HepG2 (cell line): ENCODE data around the gene RAN. TPM values are rescaled to one million over a fixed set of nuclear protein-coding genes. Genes with fewer than 3 reads are reported as not detected.
A peak's percentile ranks its signal among the peaks of the same experiment; 100 is the strongest.

Experiments
- ATAC-seq: fragments of 200-7000 bp; cut with Tn5 transposase; 3 replicates; pipeline ENCODE4 v1.9.1; 2020; ENCODE audit warnings: mild to moderate bottlenecking, moderate library complexity
- BruUV-seq: library from RNA; stranded (reverse); fragments of 400-500 nt; replicated peaks from 2 replicates; lab custom pipeline; 2021; lab: Mats Ljungman, UMichigan
- CTCF ChIA-PET: fragments of 300-600 bp; formaldehyde crosslinking; extraction: SDS; loops from one replicate; lab custom pipeline; 2021; ENCODE audit warnings: low total read pairs, inconsistent platforms, low intra/inter-chr PET ratio; lab: Yijun Ruan, JAX
- POLR2A ChIA-PET: fragments of 350-600 bp; sonication (Branson Sonifier 250); formaldehyde crosslinking; loops from one replicate; lab custom pipeline; 2020; ENCODE audit warnings: antibody characterized with exemption, inconsistent platforms; lab: Yijun Ruan, JAX
- DNase-seq: peaks from one replicate; pipeline ENCODE4 v3.0.0-alpha.2; 2015; ENCODE audit warnings: low spot score
- FAIRE-seq: peaks from 3 replicates; lab custom pipeline; 2011; peaks lifted over from hg19 to GRCh38; lab: Jason Lieb, UNC
- H2AFZ ChIP-seq: one replicate; pipeline ENCODE4 v1.6.1; 2011; ENCODE audit warnings: low read length, inconsistent platforms
- H3K27ac ChIP-seq: fragments of 300-600 bp; 3 replicates; pipeline ENCODE4 v1.8.0; 2011; ENCODE audit warnings: mixed run types, mild to moderate bottlenecking, mixed read lengths, low read length, inconsistent platforms; ENCODE audit not compliant: insufficient read depth; ENCODE audit errors: extremely low read length
- H3K27me3 ChIP-seq, 2 experiments: fragments of 200-600 bp in 1 of 2; 2 replicates in 1 of 2; 3 replicates in 1 of 2; pipeline versions ENCODE4 v1.6.0 to v1.8.0; 2011; ENCODE audit warnings: low read length in 2 of 2, mild to moderate bottlenecking in 2 of 2, moderate library complexity in 2 of 2, inconsistent platforms in 1 of 2; ENCODE audit not compliant: insufficient read depth in 2 of 2, control insufficient read depth in 1 of 2
- H3K36me3 ChIP-seq, 2 experiments: fragments of 200-600 bp in 1 of 2; replicated peaks in 1 of 2; 2 replicates in 1 of 2; 3 replicates in 1 of 2; pipeline versions ENCODE4 v1.5.1 to v1.8.0; 2011; ENCODE audit warnings: low read length in 2 of 2, inconsistent platforms in 1 of 2; ENCODE audit not compliant: insufficient read depth in 2 of 2, control insufficient read depth in 1 of 2
- H3K4me1 ChIP-seq: 2 replicates; pipeline ENCODE4 v1.5.1; 2012; ENCODE audit warnings: low read length, inconsistent platforms; ENCODE audit not compliant: insufficient read depth
- H3K4me2 ChIP-seq: 2 replicates; pipeline ENCODE4 v1.6.0; 2011; ENCODE audit warnings: low read depth, low read length, inconsistent platforms
- H3K4me3 ChIP-seq, 3 experiments: fragments of 200-600 bp in 1 of 3; sonication (generic), shearing (Covaris generic) in 1 of 3; replicated peaks in 1 of 3; 2 replicates each; pipeline ENCODE4 v1.5.1; 2011 to 2016; ENCODE audit warnings: low read length in 3 of 3, inconsistent platforms in 2 of 3, low read depth in 2 of 3, mild to moderate bottlenecking in 2 of 3, control low read depth in 1 of 3, mixed read lengths in 1 of 3; ENCODE audit not compliant: insufficient read depth in 1 of 3
- H3K79me2 ChIP-seq: one replicate; pipeline ENCODE4 v1.6.1; 2011; ENCODE audit warnings: low read length, inconsistent platforms; ENCODE audit not compliant: insufficient read depth
- H3K9ac ChIP-seq: 2 replicates; pipeline ENCODE4 v1.6.0; 2011; ENCODE audit warnings: mild to moderate bottlenecking, low read depth, low read length, inconsistent platforms; ENCODE audit not compliant: insufficient read depth
- H3K9me3 ChIP-seq: 2 replicates; pipeline ENCODE4 v1.5.1; 2012; ENCODE audit warnings: mild to moderate bottlenecking, low read length
- H4K20me1 ChIP-seq: 2 replicates; pipeline ENCODE4 v1.6.0; 2011; ENCODE audit warnings: inconsistent platforms, mild to moderate bottlenecking, low read length, moderate library complexity; ENCODE audit not compliant: insufficient read depth
- ADNP ChIP-seq: sonication (generic); formaldehyde crosslinking; IDR thresholded peaks from 2 replicates; pipeline ENCODE4 v1.4.0; 2020; ENCODE audit warnings: missing genetic modification reagents
- HNRNPLL ChIP-seq: fragments of 200-400 bp; formaldehyde crosslinking; IDR thresholded peaks from 2 replicates; pipeline ENCODE4 v1.6.1; 2017; ENCODE audit warnings: mild to moderate bottlenecking, low read depth, low read length; ENCODE audit not compliant: poor library complexity, severe bottlenecking
- MTA3 ChIP-seq: sonication (generic); formaldehyde crosslinking; IDR thresholded peaks from 2 replicates; pipeline ENCODE4 v1.4.0; 2020; ENCODE audit warnings: missing genetic modification reagents
- MYC ChIP-seq: sonication (generic); formaldehyde crosslinking; IDR thresholded peaks from 2 replicates; pipeline ENCODE4 v1.9.0; 2021; ENCODE audit warnings: missing genetic modification reagents, borderline replicate concordance
- NFATC3 ChIP-seq: sonication (generic); formaldehyde crosslinking; IDR thresholded peaks from 2 replicates; pipeline ENCODE4 v1.5.1; 2020; ENCODE audit warnings: mild to moderate bottlenecking, missing genetic modification reagents
- NFE2L1 ChIP-seq: sonication (generic); formaldehyde crosslinking; IDR thresholded peaks from 2 replicates; pipeline ENCODE4 v1.4.0; 2020; ENCODE audit warnings: missing genetic modification reagents, mild to moderate bottlenecking, borderline replicate concordance
- RARA ChIP-seq: IDR thresholded peaks from 2 replicates; pipeline ENCODE4 v1.6.1; 2016; ENCODE audit warnings: missing genetic modification reagents, missing compliant biosample characterization
- TMF1 ChIP-seq: sonication (generic); formaldehyde crosslinking; IDR thresholded peaks from 2 replicates; pipeline ENCODE4 v1.8.1; 2022; ENCODE audit warnings: low read depth, missing genetic modification reagents
- ZBTB7B ChIP-seq: sonication (generic); formaldehyde crosslinking; IDR thresholded peaks from 2 replicates; pipeline ENCODE4 v1.4.0; 2020; ENCODE audit warnings: missing genetic modification reagents
- ZFP41 ChIP-seq: sonication (generic); formaldehyde crosslinking; IDR thresholded peaks from 2 replicates; pipeline ENCODE4 v1.4.0; 2020; ENCODE audit warnings: mild to moderate bottlenecking, missing genetic modification reagents, borderline replicate concordance
- ZNF180 ChIP-seq: sonication (generic); formaldehyde crosslinking; IDR thresholded peaks from 2 replicates; pipeline ENCODE4 v1.4.0; 2020; ENCODE audit warnings: low read depth, missing genetic modification reagents, borderline replicate concordance
- ZNF460 ChIP-seq: sonication (generic); formaldehyde crosslinking; IDR thresholded peaks from 2 replicates; pipeline ENCODE4 v1.5.1; 2020; ENCODE audit warnings: missing genetic modification reagents, mild to moderate bottlenecking, borderline replicate concordance
- WGBS: methylation state at CpG from one replicate; pipeline ENCODE4 v1.1.6; 2017; ENCODE audit warnings: low lambda C conversion rate; 5-methylcytosine and 5-hydroxymethylcytosine counted together
- in situ Hi-C: cut with HindIII; loops from 2 replicates; pipeline ENCODE4 v1.10.0; 2017; ENCODE audit warnings: low pct_unique_long_range_greater_than_20kb; ENCODE audit not compliant: extremely low pct_ligation_motif_present
- intact Hi-C: fragments of 100-400 bp; cut with micrococcal nuclease; formaldehyde crosslinking; loops from one replicate; pipeline ENCODE4 v1.10.0; 2022; ENCODE audit not compliant: unreplicated experiment
- polyA plus RNA-seq, 8 experiments: library from polyadenylated mRNA; depleted of rRNA in 3 of 8; stranded (reverse) in 7 of 8; unstranded in 1 of 8; fragments of >200 nt; fragmentation: Illumina TruSeq in 4 of 8; extraction: Trizol in 4 of 8; gene quantifications; 2 replicates each; pipeline versions ENCODE4 v1.2.1 to v1.2.3, GENCODE V29; 2011 to 2016; ENCODE audit warnings: low read depth in 4 of 8, missing spikeins in 1 of 8, mixed read lengths in 1 of 8; ENCODE audit not compliant: insufficient read depth in 1 of 8
- total RNA-seq, 5 experiments: library from RNA; depleted of rRNA; stranded (reverse); fragments of >200 nt; fragmentation: Illumina TruSeq; extraction: Trizol; gene quantifications; 2 replicates each; pipeline ENCODE4 v1.2.3, GENCODE V29; 2016; ENCODE audit warnings: low read depth in 1 of 5
- TF ChIP-seq, protein P1 (sequence below): IDR thresholded peaks from 2 replicates; pipeline ENCODE4 v1.6.1; 2016; ENCODE audit warnings: control low read depth
- TF ChIP-seq, protein P2 (sequence below): IDR thresholded peaks from 2 replicates; pipeline ENCODE4 v1.6.1; 2012; ENCODE audit warnings: inconsistent platforms
- TF ChIP-seq, protein P3 (sequence below): sonication (generic); formaldehyde crosslinking; IDR thresholded peaks from 2 replicates; pipeline ENCODE4 v1.8.0; 2022; ENCODE audit warnings: low read depth, missing genetic modification reagents
- TF ChIP-seq, protein P4 (sequence below): sonication (generic); formaldehyde crosslinking; IDR thresholded peaks from 2 replicates; pipeline ENCODE4 v1.4.0; 2020; ENCODE audit warnings: missing genetic modification reagents, borderline replicate concordance

Gene RAN
- total and polyA plus RNA-seq, 2 of the 13 experiments (the other 11 are each of a cell fraction or from before 2014, with no cell fraction given), result 1,335 to 1,630 TPM

DNA sequence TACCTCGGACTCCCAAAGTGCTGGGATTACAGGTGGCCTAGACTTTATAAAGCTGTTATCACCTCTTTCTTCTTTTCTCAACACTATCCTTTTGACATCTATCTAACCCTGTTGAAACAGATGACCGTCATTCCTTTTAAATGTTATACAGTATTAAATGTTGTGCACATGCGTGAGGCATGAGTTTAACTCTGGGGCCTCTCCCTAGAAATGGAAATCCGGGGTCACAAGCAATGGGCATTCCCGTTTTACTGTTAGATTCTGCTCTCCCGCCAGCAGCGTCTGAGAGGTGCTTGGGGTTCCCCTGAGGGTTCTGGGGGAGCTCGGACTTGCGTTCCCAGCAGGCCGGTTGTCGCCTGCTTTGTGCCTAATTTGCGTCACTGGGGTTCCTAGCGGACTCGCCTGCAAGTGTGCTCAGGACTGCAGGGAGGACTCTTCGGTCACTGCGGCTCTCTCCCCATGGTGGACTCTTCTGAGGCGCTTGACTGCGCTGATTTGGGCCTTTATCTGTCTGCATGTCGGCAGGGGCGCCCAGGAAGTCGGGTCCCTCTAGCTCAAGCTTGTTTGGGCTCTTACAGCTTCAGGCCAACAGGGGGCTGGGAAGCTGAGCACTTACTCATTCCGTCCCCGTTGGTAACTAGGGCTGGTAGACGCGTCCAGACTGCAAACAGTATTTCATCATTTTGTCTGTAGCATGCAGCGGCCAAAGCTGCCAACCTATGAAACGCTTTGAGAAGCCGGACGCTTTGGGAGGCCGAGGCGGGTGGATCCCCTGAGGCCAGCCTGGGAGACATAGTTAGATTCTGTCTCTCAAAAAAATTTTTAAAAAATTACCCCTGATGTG, 1.2 kb upstream of the RAN start:
- Histone ChIP-seq H3K9ac (peak overlapping the region; percentile 78), H3K36me3 (peaks cover 9 to 31% of the 10 kb centered on the region in 2 experiments), H3K4me1 (peaks cover 67% of the 10 kb centered on the region), H3K27ac (peak overlapping the region; percentile 93), H3K27me3 (no peaks in the 10 kb centered on the region; a peak in 1 of 5 replicates), H2AFZ (no peak overlapping the region), H3K9me3 (no peaks in the 10 kb centered on the region), H3K79me2 (peaks cover 22% of the 10 kb centered on the region), H4K20me1 (peaks cover 17% of the 10 kb centered on the region), H3K4me2 (peak overlapping the region; percentile 96), H3K4me3 (peak overlapping the region; percentile 4 to 74 (median 53); a peak in 4 of 6 replicates)
- CTCF ChIA-PET, result interaction anchor here (1.4 to 1.7 kb wide), 2 partner anchors 31 to 44 kb away, joined by 6 to 10 read pairs; partner anchors contain the start of gene STX2
- BruUV-seq, result no TSS peak
- POLR2A ChIA-PET, result interaction anchor here (0.7 to 1.3 kb wide), 10 partner anchors 21 to 584 kb away, joined by 3 to 17 read pairs (median 4); no protein-coding TSS in a partner anchor
- WGBS, result 29% methylated on average over 21 of the region's 31 CpGs
- in situ Hi-C loops, result loop anchor here (5.0 kb wide), 1 partner anchor 33 kb away; the partner anchor contains the start of gene STX2
- DNase-seq, result peak; percentile 96
- FAIRE-seq, result peak; percentile 83
- ATAC-seq, result peak; percentile 94
- intact Hi-C loops, result loop anchor here (2.0 kb wide), 1 partner anchor 32 kb away; the partner anchor contains the start of gene STX2
- TF ChIP-seq, protein P1, sequence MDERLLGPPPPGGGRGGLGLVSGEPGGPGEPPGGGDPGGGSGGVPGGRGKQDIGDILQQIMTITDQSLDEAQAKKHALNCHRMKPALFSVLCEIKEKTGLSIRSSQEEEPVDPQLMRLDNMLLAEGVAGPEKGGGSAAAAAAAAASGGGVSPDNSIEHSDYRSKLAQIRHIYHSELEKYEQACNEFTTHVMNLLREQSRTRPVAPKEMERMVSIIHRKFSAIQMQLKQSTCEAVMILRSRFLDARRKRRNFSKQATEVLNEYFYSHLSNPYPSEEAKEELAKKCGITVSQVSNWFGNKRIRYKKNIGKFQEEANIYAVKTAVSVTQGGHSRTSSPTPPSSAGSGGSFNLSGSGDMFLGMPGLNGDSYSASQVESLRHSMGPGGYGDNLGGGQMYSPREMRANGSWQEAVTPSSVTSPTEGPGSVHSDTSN (CRISPR knock-in tag), result no peak
- TF ChIP-seq ZNF180 (CRISPR knock-in tag), result no peak
- TF ChIP-seq, protein P2, sequence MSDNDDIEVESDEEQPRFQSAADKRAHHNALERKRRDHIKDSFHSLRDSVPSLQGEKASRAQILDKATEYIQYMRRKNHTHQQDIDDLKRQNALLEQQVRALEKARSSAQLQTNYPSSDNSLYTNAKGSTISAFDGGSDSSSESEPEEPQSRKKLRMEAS, result no peak
- TF ChIP-seq ZFP41, result no peak
- no peak for TF ChIP-seq NFATC3 (CRISPR knock-in tag)
- TF ChIP-seq ADNP (CRISPR knock-in tag), result no peak
- TF ChIP-seq TMF1 (CRISPR knock-in tag), result no peak
- 0 out of 2 replicates have a peak, but pooled peaks have one; percentile 65 for TF ChIP-seq ZNF460 (CRISPR knock-in tag)
- TF ChIP-seq NFE2L1 (CRISPR knock-in tag), result no peak
- TF ChIP-seq MTA3, result no peak
- peak; percentile 17; the same call in 1 of the 2 replicates for TF ChIP-seq ZBTB7B (CRISPR knock-in tag)
- 0 out of 2 replicates have a peak, but pooled peaks have one; percentile 7 for TF ChIP-seq RARA (CRISPR knock-in tag)
- TF ChIP-seq, protein P3, sequence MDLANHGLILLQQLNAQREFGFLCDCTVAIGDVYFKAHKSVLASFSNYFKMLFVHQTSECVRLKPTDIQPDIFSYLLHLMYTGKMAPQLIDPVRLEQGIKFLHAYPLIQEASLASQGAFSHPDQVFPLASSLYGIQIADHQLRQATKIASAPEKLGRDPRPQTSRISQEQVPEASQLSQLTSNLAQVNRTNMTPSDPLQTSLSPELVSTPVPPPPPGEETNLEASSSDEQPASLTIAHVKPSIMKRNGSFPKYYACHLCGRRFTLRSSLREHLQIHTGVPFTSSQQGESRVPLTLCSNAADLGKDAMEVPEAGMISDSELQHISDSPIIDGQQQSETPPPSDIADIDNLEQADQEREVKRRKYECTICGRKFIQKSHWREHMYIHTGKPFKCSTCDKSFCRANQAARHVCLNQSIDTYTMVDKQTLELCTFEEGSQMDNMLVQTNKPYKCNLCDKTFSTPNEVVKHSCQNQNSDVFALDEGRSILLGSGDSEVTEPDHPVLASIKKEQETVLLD (CRISPR knock-in tag), result no peak
- TF ChIP-seq, protein P4, sequence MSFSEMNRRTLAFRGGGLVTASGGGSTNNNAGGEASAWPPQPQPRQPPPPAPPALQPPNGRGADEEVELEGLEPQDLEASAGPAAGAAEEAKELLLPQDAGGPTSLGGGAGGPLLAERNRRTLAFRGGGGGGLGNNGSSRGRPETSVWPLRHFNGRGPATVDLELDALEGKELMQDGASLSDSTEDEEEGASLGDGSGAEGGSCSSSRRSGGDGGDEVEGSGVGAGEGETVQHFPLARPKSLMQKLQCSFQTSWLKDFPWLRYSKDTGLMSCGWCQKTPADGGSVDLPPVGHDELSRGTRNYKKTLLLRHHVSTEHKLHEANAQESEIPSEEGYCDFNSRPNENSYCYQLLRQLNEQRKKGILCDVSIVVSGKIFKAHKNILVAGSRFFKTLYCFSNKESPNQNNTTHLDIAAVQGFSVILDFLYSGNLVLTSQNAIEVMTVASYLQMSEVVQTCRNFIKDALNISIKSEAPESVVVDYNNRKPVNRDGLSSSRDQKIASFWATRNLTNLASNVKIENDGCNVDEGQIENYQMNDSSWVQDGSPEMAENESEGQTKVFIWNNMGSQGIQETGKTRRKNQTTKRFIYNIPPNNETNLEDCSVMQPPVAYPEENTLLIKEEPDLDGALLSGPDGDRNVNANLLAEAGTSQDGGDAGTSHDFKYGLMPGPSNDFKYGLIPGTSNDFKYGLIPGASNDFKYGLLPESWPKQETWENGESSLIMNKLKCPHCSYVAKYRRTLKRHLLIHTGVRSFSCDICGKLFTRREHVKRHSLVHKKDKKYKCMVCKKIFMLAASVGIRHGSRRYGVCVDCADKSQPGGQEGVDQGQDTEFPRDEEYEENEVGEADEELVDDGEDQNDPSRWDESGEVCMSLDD (CRISPR knock-in tag), result peak; percentile 81; the same call in 1 of the 2 replicates
- no peak for TF ChIP-seq MYC (CRISPR knock-in tag)
- peak; percentile 25 for TF ChIP-seq HNRNPLL
